SH-SY5Y (cell line): ENCODE results near the gene RCOR1.

ENCODE experiments used
- GATA2 ChIP-seq: IDR thresholded peaks from 2 replicates; pipeline ENCODE4 v1.6.1; 2011; ENCODE audit warnings: mild to moderate bottlenecking, low read depth, low read length
- GATA3 ChIP-seq: IDR thresholded peaks from 2 replicates; pipeline ENCODE4 v1.6.1; 2011; ENCODE audit warnings: low read depth, mild to moderate bottlenecking, low read length, moderate library complexity

The RCOR1 gene

GRCh38 chr14:102602421-102603292 lies 10.2 kb downstream of the RCOR1 start:
- TF ChIP-seq GATA3 = no peak
- TF ChIP-seq GATA2 = no peak

DNA sequence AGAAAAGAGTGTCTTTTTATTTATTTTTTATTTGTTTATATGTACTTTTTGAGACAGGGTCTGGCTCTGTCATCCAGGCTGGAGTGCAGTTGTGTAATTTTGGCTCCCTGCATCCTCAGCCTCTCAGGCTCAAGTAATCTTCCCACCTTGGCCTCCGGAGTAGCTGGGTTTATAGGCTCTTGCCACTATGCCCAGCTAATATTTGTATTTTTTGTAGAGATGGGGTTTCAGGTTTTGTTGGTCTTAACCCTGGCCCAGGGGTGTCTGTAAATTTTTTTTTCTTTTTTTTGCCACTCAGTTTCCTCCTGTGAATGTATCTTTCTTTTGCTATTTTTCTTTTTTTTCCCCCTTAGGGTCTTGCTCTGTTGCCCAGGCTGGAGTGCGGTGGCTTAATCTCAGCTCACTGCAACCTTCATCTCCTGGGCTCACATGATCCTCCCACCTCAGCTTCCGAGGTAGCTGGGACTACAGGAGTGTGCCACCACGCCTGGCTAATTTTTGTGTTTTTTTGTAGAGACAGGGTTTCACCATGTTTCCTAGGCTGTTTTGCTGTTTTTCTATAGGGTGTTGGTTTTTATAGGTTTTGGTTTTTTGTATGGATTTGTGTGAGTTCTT lies 11.0 kb downstream of the RCOR1 start:
- TF ChIP-seq GATA3 (no peak), GATA2 (no peak)

DNA sequence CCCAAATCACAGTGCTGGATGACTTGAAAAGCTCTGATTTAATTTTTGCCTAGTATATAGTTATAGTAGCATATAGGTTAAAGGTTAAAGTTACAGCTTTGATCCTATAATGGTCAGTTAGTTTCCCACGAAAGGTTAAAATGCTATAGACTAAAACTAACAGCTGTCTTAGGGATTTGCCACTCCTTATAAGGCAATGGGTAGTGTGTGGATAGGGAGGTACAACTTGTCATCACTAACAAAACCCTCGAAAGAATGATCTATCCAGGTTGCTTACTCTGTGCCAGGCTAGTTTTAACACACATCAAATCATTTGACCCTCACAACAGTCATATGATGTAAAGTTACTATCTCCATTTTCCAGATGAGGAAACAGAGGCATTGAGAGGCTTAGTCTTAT lies 11.7 kb downstream of the RCOR1 start:
- TF ChIP-seq GATA3 = no peak

GRCh38 chr14:102605029-102605428 lies 12.6 kb downstream of the RCOR1 start:
- TF ChIP-seq GATA2 = no peak
- TF ChIP-seq GATA3 = no peak

DNA sequence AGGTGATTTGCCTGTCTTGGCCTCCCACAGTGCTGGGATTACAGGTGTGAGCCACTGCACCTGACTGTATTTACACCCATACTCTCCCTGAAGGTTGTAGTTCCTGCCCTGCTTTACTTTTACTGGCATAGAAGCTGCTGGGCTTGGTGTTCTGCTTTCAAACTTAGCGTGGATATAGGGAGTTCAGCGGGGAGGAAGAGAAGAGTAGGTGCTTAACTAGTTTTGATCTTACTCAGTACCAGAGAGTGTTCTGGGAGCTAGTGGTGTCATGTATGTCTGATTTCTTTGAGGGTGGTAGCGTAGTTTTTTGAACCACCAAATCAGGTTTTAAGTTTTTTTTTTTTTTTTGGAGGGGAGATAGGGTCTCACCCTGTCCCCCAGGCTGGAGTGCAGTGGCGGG lies 13.8 kb downstream of the RCOR1 start:
- TF ChIP-seq GATA3 = no peak
- no peak for TF ChIP-seq GATA2

- no peak for TF ChIP-seq GATA3
- TF ChIP-seq GATA2 = no peak
Observed at GRCh38 chr14:102608064-102608446, 15.6 kb downstream of the RCOR1 start.

DNA sequence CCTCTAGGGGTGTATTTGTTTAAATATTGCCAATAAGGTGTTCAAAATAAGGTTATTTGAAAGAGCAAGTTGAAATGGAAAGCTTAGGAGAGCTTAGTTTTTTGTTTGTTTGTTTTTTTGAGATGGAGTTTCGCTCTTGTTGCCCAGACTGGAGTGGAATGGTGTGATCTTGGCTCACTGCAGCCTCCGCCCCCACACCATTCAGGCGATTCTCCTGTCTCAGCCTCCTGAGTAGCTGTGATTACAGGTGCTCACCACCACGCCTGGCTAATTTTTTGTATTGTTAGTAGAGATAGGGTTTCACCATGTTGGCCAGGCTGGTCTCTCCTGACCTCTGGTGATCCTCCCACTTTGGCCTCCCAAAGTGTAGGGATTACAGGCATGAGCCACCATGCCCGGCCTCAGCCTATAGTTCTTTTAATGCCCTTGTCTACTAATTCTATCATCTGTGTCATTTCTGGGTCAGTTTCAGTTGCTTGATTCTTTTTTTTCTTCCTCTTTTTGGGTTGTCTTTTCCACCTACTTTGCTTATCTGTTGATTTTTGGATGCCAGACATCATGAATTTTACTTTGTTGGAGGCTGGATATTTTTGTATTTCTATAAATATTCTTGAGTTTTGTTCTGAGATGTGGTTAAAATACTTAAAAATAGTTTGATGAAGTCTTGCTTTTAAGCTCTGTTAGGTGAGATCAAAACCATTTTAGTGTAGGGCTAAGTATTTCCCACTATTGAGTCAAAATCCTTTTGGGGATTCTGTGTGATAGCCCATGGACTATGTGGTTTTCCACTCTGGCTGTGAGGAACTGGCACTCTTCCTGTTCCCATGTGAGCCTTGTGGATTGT lies 18.7 kb downstream of the RCOR1 start:
- TF ChIP-seq GATA3 (no peak), GATA2 (no peak)

DNA sequence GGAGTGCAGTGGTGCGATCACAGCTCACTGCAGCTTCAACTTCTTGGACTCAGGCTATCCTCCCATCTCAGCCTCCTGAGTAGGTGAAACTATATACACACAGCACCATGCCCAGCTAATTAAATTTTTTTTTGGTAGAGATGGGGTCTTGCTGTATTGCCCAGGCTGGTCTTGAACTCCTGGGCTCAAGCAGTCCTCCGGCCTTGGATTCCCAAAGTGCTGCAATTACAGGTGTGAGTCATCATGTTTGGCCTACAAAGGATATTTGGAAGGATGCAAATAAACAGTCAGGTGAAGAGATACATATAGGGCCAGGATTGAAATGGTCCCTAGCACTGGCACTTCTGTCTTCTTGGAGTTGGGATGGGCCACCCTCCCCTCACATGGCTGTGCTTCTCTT lies 23.9 kb downstream of the RCOR1 start:
- no peak for TF ChIP-seq GATA3
- TF ChIP-seq GATA2 = no peak

DNA sequence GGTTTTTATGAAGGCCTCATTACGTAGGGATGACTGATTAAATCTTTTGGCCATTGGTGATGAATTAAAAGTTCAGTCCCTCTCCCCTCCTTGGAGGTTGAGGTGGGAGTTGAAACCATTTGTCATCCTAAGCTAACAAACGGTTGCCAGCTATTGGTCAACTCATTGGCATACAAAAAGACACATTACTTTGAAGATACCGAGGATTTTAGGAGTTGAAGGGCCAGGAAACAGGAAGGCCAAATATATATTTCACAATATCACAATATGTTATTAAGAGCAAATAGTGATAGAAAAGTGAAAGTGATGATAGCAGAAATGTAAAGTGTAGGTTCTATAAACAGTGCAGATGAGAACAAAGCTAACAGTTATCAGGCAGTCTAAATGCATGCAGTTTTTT lies 24.4 kb downstream of the RCOR1 start:
- TF ChIP-seq GATA2 (no peak), GATA3 (no peak)

DNA sequence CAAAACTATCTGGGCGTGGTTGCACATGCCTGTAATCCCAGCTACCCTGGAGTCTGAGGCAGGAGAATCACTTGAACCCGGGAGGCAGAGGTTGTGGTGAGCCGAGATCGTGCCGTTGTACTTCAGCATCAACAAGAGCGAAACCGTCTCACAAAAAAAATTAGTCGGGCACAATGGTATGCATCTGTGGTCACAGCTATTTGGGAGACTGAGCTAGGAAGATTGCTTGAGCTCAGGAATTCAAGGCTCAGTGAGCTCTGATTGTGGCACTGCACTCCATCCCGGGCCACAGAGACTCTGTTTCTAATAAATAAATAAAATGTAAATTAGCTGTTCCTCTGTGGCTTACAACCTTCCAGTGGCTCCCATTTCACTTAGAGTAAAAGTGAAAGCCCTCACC lies 28.0 kb downstream of the RCOR1 start:
- TF ChIP-seq GATA2 (no peak), GATA3 (no peak)

GRCh38 chr14:102622262-102622885 lies 29.9 kb downstream of the RCOR1 start:
- TF ChIP-seq GATA3 (no peak), GATA2 (no peak)

DNA sequence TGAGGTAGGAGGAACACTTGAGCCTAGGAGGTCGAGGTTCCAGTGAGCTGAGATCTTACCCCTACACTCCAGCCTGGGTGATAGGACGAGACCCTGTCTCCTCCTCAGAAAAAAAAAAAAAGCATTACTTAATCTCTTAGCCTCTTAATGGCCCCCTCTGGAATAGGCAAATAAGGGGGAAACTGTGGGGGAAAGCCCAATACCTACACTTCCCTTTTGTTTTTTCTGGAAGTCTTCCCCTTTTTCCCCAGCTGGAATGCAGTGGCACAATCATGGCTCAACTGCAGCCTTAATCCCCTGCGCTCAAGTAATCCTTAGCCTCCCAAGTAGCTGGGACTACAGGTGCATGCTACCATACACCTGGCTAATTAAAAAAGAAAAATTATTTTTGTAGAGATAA lies 32.2 kb downstream of the RCOR1 start:
- TF ChIP-seq GATA3 (no peak), GATA2 (no peak)

DNA sequence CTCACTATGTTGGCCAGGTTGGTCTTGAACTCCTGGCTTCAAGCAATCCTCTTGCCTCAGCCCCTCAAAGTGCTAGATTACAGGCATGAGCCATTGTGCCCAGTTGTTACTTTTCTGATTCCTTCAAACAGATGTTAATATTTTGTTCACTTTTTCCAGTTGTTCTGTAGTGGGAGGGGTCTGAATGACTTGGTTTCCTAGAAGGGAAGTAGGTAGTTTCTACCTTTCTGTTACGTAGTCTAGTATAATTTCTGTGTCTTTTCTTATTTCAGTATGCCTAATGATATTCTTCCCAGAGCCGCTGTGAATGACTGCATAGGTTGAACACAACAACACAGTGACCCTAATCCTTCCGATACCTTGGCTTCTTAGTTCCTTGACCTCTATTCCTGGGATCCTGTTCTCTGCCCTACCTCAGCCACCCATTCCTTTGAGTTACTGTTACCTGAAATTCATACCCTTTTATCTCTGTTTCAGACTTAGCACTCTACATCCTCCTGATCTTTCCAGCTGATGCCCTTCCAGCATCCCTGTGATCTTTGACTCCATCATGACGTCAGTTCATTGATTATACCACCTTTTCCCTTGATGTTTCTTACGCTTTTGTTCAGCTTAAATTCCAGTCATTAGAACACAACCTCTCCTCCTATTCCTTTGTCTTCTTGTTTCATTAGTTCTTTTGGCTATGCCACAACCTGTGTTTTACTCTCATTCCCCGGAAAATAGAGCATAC lies 33.3 kb downstream of the RCOR1 start:
- TF ChIP-seq GATA3 = no peak
- TF ChIP-seq GATA2 = no peak

DNA sequence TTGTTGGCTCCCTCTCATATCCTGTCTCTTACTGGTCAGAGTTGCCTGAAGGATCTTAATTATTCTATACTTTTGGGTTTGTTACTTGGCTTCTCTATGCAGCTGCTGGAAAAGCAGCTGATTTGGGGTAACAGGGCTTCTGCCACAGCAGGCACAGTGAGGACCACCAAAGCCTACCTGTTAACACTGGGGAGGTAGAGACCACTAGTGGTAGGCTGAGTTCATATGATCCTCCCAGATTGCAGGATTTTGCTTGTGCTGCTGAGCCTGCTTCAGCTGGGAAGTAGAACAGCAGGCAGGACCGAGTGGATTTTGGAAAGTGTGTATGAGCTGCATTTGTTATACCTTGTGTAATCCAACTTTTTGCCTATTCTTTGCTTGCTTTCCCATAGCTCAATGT lies 34.1 kb downstream of the RCOR1 start:
- TF ChIP-seq GATA2 (no peak), GATA3 (no peak)
